ENCODE results near the gene STAB1. TPM values are rescaled to one million over a fixed set of nuclear protein-coding genes. Genes with fewer than 3 reads are reported as not detected.
A peak's percentile ranks its signal among the peaks of the same experiment; 100 is the strongest.

The STAB1 gene
- polyA plus RNA-seq, 6 donors from 2014 or later, result not detected

DNA sequence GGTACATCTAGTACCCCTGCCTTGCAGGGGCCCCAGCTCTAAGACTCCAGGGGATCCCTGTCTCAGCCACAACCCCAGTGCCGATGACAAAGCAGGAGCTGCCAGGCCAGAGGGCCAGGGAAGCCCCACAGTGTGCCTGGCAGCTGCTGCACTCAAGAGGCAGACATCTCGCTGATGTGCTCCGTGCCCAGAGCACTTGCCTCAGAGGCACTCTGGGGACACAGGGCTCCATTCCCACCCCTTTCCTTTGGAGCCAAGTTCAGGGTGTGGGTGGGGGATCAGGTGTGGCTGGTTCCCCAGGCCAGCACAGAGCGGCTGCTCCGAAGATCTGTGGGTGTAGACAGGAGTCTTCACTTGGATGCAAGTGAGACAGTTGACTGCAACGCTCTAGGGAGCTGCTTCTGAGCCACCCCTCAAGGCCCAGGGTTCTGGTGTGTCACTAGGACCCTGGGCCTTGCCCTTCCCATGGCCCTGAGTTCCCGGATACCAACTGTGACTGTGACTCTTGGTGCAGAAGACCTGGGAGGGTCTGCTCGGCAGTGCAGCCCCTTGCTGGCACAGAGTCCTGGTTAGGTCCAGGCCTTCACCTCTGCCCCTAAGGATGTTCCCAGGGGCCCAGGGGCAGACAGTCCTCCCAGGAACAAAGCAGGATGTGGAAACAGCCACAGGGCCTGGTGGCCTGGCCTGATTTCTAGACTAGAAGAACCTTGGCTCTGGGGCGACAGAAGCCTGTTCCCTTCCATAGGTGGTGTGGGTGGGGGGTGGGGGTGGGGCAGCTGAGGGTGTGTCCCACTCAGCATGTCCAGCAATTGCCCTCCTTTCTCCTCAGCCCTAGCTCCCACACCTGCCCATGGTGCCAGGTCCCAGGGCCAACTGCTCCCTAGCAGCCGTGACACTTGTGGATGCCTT, 36.0 kb downstream of the STAB1 start:
- peak overlapping the region in 2 of 8 donors; percentile 66 to 79 for H3K4me3 Mint-ChIP-seq
- no peaks in the 10 kb centered on the region for H3K9me3 Mint-ChIP-seq
- H3K4me1 Mint-ChIP-seq, result peaks cover 11 to 20% (median 18%) of the 10 kb centered on the region in 3 donors
- ATAC-seq (ENCODE audit: low read depth in 2 of 2) (no peak), DNase-seq (no peak)
- peaks cover 0 to 6% (median 0%) of the 10 kb centered on the region in 3 donors for H3K27me3 Mint-ChIP-seq
- H3K36me3 Mint-ChIP-seq, result no peaks in the 10 kb centered on the region
- no peak overlapping the region for H3K27ac Mint-ChIP-seq

DNA sequence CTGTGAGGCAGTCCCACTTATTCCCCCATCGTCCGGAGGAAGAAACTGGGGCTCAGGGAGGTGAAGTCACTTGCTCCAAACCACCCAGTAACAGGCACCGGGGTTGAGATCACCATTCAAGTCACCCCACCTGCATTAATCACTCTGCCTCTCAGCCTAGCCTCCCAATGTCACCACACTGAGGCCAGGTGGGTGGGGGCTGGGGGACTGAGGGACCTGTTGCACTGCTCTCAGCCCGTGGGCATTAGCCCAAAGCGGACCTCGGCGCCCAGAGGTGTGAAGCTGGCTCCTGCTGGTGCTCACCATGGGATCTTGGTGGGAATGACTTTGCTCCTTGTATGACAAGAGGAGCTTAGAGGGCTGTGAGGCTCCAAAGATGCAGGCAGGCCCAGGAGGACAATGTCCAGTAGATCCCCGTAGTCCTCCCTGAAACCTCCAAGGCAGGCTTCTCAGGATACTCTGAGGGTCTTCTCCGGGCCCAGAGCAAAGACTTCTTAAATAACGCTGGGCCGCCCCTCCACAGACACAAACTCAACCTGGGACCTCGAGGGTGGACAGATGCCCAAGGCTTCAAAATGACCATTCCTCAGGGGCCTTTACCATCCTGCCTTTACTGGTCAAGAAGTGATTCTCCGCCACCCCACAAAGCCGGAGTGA, 36.9 kb downstream of the STAB1 start:
- Mint-ChIP-seq H3K4me3 (peak overlapping the region in 7 of 8 donors; percentile 68 to 88 (median 78)), H3K27me3 (peaks cover 0 to 6% (median 0%) of the 10 kb centered on the region in 3 donors), H3K36me3 (no peaks in the 10 kb centered on the region), H3K27ac (peak overlapping the region in 3 of 6 donors; percentile 49 to 88 (median 65)), H3K4me1 (peaks cover 11 to 26% (median 25%) of the 10 kb centered on the region in 3 donors), H3K9me3 (no peaks in the 10 kb centered on the region)
- DNase-seq, result no peak
- no peak for ATAC-seq (ENCODE audit: low read depth in 2 of 2)

DNA sequence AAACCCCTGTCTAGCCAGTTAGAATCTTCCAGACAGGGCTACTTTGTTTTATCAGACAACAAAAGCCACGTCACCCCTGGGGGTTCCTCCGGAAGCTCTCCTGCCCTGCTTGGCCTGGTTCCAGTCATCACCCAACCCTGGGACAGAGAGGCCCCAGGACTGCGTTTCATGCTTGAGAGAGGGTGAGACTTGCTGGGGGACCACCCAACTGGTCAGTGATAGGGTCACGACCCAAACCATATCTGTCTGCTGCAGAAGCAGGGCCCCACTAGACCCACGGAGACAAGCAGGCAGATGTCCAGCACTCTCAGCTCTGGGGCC, 37.3 kb downstream of the STAB1 start:
- H3K4me3 Mint-ChIP-seq, result peak overlapping the region; percentile 69 to 88 (median 78)
- peaks cover 15 to 31% (median 30%) of the 10 kb centered on the region in 3 donors for H3K4me1 Mint-ChIP-seq
- H3K9me3 Mint-ChIP-seq, result no peaks in the 10 kb centered on the region
- ATAC-seq (ENCODE audit: low read depth in 2 of 2) (no peak), DNase-seq (no peak)
- peak overlapping the region in 3 of 6 donors; percentile 49 to 88 (median 65) for H3K27ac Mint-ChIP-seq
- H3K36me3 Mint-ChIP-seq, result no peaks in the 10 kb centered on the region
- H3K27me3 Mint-ChIP-seq, result peaks cover 0 to 6% (median 0%) of the 10 kb centered on the region in 3 donors

DNA sequence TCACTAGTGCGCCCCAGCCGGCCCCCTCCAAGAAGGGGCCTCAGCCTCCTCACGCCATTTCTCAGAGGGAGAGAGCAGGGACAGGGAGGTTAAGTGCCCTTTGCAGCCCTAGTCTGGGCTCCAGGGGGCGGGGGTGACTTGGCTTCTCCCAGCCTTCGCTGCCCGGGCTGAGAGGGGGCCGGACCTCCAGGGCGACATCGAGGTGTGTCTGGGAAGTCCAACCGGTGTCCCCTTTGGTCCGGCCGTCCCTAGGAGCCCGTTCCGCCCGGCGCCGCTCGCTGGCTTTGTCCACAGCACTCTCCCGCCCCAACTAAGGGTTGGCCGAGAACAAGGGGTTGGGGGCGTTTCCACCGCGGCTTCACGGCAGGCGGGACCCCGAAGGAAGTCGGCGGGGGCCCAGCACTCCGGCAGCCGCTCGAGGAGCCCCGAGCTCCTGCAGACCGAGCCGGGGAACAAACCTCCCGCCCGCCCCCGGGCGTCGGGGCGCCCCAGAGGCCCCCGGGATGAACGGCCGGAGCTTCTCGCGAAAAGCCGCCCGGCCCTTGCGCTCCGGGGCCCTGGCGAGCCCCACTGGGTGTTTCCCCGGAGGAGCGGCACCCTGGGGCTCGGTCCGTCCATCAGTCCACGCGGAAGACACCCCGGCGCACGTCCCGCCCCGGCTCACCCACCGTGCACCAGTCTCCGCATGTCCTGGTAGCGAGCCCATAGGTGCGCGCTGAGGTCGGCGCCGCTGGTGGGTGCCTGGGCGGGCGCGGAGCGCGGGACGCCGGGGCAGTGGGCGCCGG, 37.9 kb downstream of the STAB1 start:
- H3K4me3 Mint-ChIP-seq, result peak overlapping the region; percentile 69 to 88 (median 78)
- no peaks in the 10 kb centered on the region for H3K36me3 Mint-ChIP-seq
- H3K4me1 Mint-ChIP-seq, result peaks cover 21 to 37% (median 36%) of the 10 kb centered on the region in 3 donors
- no peaks in the 10 kb centered on the region for H3K9me3 Mint-ChIP-seq
- peak overlapping the region in 5 of 6 donors; percentile 41 to 88 (median 49) for H3K27ac Mint-ChIP-seq
- DNase-seq, result peak; percentile 22
- no peak for ATAC-seq (ENCODE audit: low read depth in 2 of 2)
- peaks cover 0 to 6% (median 0%) of the 10 kb centered on the region in 3 donors for H3K27me3 Mint-ChIP-seq

DNA sequence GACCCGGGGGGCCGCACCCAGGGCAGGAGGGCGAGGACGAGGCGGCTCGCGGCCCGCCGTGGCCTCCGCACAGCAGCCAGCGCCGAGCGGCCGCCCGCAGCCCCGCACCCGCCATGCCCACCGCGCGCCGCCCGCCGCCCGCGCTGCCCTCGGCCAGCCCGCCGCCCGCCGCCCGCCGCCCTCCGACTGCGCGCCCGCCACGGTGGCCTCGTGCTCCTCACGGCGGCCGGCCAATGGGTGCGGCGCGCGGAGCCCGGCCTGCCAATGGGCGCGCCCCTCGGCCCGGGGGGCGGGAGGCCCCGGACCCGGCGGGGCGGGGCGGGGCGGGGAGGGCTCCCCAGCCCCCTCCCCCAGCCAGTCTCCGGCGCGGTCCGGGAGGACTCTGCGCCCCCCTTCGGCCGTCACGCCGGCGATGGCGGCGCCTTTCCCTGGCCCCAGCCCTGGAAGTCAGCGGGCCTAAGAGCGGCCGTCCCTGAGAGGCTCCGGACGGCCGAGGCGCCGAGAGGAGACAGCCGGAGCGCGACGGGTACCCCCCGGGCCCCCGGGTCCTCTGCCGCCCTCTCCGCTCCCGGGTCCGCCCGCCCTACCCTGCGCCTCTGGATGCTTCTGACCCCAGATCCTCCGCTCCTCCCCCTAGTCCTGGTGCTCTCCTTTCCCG, 38.6 kb downstream of the STAB1 start, which contains the start of gene NT5DC2:
NT5DC2 (minus strand) TSS at position 235 of the 658 bp plus-strand sequence; CDS start at position 115, 120 bp downstream.
- ATAC-seq (ENCODE audit: low read depth in 2 of 2) (peak; percentile 29 to 32), DNase-seq (peak; percentile 69)
- Mint-ChIP-seq H3K27me3 (peaks cover 0 to 6% (median 0%) of the 10 kb centered on the region in 3 donors), H3K4me1 (peaks cover 25 to 44% (median 43%) of the 10 kb centered on the region in 3 donors), H3K36me3 (peaks cover 0 to under 1% of the 10 kb centered on the region in 2 donors), H3K4me3 (peak within 1 kb of the TSS; percentile 75 to 92 (median 86)), H3K9me3 (no peaks in the 10 kb centered on the region), H3K27ac (peak within 1 kb of the TSS in 5 of 6 donors; percentile 49 to 88 (median 85))

DNA sequence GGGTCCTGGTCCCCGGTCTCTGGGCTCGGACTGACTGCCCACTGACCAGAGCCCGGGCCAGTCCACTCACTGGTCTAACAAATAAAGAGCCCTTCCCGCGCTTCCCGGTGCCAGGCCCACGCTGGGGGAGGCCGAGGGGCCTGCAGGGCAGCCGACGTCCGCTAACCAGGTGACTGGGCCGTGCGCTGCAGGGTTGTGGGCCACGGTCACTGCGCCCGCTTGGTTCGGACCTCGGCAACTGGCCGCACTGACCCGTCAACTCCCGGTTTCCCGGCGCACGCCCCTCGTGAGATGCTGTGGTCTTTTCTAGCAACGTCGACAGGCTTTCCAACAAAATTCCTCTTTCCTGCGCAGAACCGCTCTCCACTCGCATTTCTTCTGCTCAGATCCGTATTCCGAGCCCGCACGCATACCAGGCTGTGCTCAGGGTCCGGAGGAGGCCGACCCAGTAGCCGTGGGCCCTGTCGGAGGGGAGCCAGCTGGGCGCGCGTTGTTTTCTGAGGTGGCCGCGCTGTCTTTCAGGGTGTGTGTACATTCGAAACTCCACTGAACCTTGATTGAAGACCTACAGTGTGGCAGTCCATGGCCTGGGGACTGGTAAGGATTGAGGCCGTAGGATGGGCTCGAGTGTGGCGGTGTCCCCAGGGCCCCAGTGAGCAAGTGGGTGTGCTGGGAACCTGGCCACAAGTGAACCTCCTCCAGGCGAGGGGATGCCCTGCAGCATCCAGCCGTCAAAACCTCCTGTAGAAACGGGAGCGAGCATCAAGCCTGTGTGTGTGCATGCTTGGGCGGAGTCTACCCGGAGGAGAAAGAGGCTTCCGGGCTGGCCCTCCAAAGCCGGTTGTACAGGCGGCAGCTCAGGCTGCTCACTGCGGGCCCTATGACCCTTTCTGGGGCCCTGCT, 39.4 kb downstream of the STAB1 start:
- Mint-ChIP-seq H3K4me1 (peaks cover 33 to 51% (median 50%) of the 10 kb centered on the region in 3 donors), H3K27ac (peak overlapping the region in 5 of 6 donors; percentile 16 to 88 (median 47)), H3K9me3 (no peaks in the 10 kb centered on the region), H3K36me3 (peaks cover 0 to 7% of the 10 kb centered on the region in 2 donors), H3K4me3 (peak overlapping the region; percentile 68 to 92 (median 83)), H3K27me3 (peaks cover 0 to 6% (median 0%) of the 10 kb centered on the region in 3 donors)
- DNase-seq (no peak), ATAC-seq (ENCODE audit: low read depth in 2 of 2) (no peak)

DNA sequence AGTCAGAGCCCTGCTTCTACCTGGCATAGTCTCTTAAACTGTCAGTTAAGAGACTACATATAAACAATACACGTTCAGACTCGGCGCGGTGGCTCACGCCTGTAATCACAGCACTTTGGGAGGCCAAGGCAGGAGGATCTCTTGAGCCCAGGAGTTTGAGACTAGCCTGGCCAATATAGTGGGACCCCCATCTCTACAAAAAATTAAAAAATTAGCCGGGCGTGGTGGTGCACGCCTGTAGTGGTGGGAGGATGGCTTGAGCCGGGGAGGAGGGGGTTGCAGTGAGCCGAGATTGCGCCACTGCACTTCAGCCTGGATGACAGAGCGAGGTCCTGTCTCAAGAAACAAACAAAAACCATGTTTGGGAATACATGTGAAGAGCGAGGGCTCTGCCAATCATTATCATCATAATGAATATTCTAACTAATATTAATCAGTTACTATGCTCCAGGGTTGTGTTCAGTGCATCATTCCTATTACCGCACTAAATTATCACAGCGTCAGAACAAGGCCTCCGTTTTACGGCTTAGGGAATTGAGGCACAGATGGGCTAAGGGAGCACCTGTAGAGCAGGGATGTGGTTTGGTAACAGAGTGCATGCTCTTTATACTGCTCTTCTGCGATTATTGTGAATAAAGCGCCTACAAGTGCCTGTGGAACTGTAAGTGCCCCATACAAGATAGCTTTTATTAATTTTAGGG, 40.4 kb downstream of the STAB1 start:
- Mint-ChIP-seq H3K36me3 (peaks cover 0 to 7% of the 10 kb centered on the region in 2 donors), H3K9me3 (no peaks in the 10 kb centered on the region), H3K27ac (peak overlapping the region in 5 of 6 donors; percentile 77 to 100 (median 99)), H3K4me3 (peak overlapping the region in 7 of 8 donors; percentile 92 to 100 (median 97)), H3K27me3 (peaks cover 0 to 6% (median 0%) of the 10 kb centered on the region in 3 donors), H3K4me1 (peaks cover 33 to 51% (median 50%) of the 10 kb centered on the region in 3 donors)
- DNase-seq (no peak), ATAC-seq (ENCODE audit: low read depth in 2 of 2) (no peak)

DNA sequence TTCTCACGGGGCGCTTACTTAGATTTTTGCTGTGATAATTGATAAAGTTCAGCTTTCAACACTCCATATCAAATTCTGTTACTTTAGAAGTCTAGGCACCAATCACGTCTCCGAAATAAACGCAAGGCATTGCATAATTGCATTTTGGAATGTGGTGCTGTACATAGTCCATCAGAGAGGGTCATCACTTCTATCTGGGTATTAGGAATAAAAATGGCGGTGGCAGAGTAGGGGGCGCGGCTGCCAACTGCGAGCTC, 40.9 kb downstream of the STAB1 start:
- H3K9me3 Mint-ChIP-seq, result no peaks in the 10 kb centered on the region
- peak overlapping the region; percentile 97 to 100 (median 100) for H3K27ac Mint-ChIP-seq
- H3K4me1 Mint-ChIP-seq, result peaks cover 33 to 51% (median 50%) of the 10 kb centered on the region in 3 donors
- H3K27me3 Mint-ChIP-seq, result peaks cover 0 to 6% (median 0%) of the 10 kb centered on the region in 3 donors
- ATAC-seq (ENCODE audit: low read depth in 2 of 2) (no peak), DNase-seq (no peak)
- H3K36me3 Mint-ChIP-seq, result peaks cover 0 to 7% of the 10 kb centered on the region in 2 donors
- H3K4me3 Mint-ChIP-seq, result peak overlapping the region; percentile 92 to 100 (median 97)

DNA sequence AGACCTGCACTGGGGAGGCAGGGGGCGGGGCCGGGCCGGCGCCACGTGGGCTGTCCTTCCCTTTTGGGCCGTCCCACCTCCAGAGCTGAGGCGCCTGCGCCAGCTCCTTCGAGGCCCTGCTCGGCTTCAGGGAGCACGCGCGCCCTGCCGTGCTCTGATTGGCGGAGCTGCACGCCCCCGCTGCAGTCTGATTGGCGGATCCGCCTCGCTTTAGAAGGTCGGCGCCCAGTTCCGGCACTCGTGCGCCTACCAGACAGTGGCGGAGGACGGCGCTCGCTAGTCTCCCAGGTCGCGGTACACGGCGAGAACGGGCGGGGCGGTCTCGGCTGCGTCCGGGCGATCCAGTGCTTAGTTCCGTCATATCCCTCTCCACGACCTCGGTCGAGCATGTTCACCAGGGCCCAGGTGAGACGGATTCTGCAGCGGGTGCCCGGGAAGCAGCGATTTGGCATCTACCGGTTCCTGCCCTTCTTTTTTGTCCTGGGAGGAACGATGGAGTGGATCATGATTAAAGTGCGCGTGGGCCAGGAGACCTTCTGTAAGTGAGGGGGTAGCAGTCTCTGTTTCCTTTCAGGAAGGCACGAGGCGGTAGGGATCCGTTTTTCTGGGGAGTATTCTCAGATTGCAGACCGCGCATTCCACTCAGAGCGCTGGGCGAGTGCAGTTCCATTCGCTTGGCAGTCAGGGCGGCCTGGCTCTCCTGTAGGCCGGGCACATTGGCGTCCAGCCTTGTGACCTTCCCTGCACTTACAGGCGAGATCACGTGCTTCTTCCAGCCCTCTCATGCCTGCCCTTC, 41.4 kb downstream of the STAB1 start, which contains the start of gene UQCC5:
UQCC5 (plus strand) TSS at position 237 of the 796 bp plus-strand sequence; CDS start at position 388, 151 bp downstream.
- peaks cover 0 to 6% (median 0%) of the 10 kb centered on the region in 3 donors for H3K27me3 Mint-ChIP-seq
- DNase-seq (peak; percentile 98), ATAC-seq (ENCODE audit: low read depth in 2 of 2) (peak; percentile 88 to 89)
- H3K36me3 Mint-ChIP-seq, result peaks cover 0 to 7% of the 10 kb centered on the region in 2 donors
- peaks cover 33 to 51% (median 50%) of the 10 kb centered on the region in 3 donors for H3K4me1 Mint-ChIP-seq
- peak within 1 kb of the TSS; percentile 92 to 100 (median 97) for H3K4me3 Mint-ChIP-seq
- no peaks in the 10 kb centered on the region for H3K9me3 Mint-ChIP-seq
- peak within 1 kb of the TSS; percentile 97 to 100 (median 100) for H3K27ac Mint-ChIP-seq

DNA sequence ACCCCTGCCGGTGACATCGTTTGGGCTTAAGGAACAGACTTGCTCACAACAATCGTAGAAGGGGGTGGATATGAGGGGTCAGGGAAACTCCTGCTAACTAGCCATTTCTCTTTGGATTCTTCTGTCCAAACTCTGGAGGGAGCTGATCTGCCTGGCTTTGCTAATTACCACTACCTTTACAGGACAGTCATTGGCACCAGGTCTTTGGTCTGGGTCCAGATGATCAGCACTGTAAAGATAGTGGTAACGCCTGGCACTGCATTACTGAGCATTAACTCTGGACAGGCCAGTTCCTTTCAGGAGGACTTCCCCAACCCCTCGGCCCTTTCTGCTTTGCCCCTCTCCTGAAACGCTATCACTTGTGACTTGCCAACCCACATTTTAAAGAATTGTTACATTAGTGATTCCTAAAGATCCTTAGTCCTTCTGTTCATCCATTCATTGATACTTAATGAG, 42.1 kb downstream of the STAB1 start:
- Mint-ChIP-seq H3K4me3 (peak overlapping the region; percentile 92 to 100 (median 97)), H3K27me3 (peaks cover 0 to 6% (median 0%) of the 10 kb centered on the region in 3 donors), H3K36me3 (peaks cover 0 to 7% of the 10 kb centered on the region in 2 donors), H3K4me1 (peaks cover 33 to 50% (median 50%) of the 10 kb centered on the region in 3 donors), H3K9me3 (no peaks in the 10 kb centered on the region), H3K27ac (peak overlapping the region; percentile 97 to 100 (median 100))
- no peak for ATAC-seq (ENCODE audit: low read depth in 2 of 2)
- DNase-seq, result no peak
